ENCODE measurements around the gene MAU2. TPM values are rescaled to one million over a fixed set of nuclear protein-coding genes. Genes with fewer than 3 reads are reported as not detected.

MAU2 gene
- total and polyA plus RNA-seq, 2 of the 8 experiments (the other 6 are each of a cell fraction or from before 2014, with no cell fraction given), result 32.0 to 40.8 TPM

DNA sequence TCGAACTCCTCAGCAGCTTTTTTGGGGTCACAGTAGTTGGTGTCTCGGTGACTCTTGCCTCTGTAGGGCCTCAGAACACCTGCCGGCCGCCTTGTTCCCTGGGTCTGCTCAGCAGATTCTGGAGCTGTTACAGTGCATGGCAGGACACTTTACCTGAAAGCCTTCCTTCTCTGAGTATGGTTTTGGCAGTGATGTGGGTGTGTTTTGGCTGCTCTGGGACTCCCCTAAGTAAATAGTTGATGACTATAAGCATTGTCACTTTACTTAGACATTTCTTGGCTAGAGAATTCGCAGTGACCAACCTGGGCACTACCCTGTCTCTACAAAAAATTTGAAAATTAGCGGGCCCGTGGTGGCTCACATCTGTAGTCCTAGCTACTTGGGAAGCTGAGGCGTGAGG, 7.0 kb downstream of the MAU2 start:
- Histone ChIP-seq H3K18ac (ENCODE audit: extremely low read depth, low read length) (no peak overlapping the region), H3K23me2 (ENCODE audit: low read depth, low read length) (no peaks in the 10 kb centered on the region), H3K23ac (ENCODE audit: insufficient read length) (no peak overlapping the region), H4K91ac (replicated peaks; ENCODE audit: insufficient read length, low read length) (no peak overlapping the region), H3K36me3 (ENCODE audit: control insufficient read depth in 2 of 4, insufficient read depth in 4 of 4, low read length in 3 of 4) (peaks cover 3 to 40% (median 16%) of the 10 kb centered on the region in 4 experiments; a peak in 6 of 8 replicates), H3K4ac (replicated peaks; ENCODE audit: insufficient read length, low read depth, low read length) (no peak overlapping the region), H2BK12ac (ENCODE audit: low read depth, low read length) (no peak overlapping the region), H3K27me3 (replicated peaks in 1 of 4; ENCODE audit: control insufficient read depth in 3 of 4, extremely low read depth in 1 of 4, insufficient read depth in 3 of 4, low read length in 3 of 4) (no peaks in the 10 kb centered on the region), H2BK15ac (ENCODE audit: low read length) (no peak overlapping the region), H4K8ac (ENCODE audit: extremely low read depth, insufficient read depth, low read length) (no peak overlapping the region), H3K56ac (replicated peaks; ENCODE audit: insufficient read length, low read depth, low read length) (no peak overlapping the region), H2BK20ac (ENCODE audit: low read length) (no peak overlapping the region), H2BK5ac (ENCODE audit: low read depth, low read length) (no peak overlapping the region), H2AK5ac (ENCODE audit: low read depth, low read length) (no peak overlapping the region), H4K5ac (ENCODE audit: insufficient read length, low read depth, low read length) (no peak overlapping the region), H3K9me3 (ENCODE audit: insufficient read depth in 2 of 2, low read depth in 1 of 2, low read length in 1 of 2) (no peaks in the 10 kb centered on the region), H3K14ac (ENCODE audit: insufficient read length) (no peak overlapping the region), H3K4me1 (replicated peaks in 1 of 4; ENCODE audit: control insufficient read depth in 3 of 4, insufficient read depth in 4 of 4, low read length in 3 of 4) (no peaks in the 10 kb centered on the region), H3K79me2 (ENCODE audit: control insufficient read depth in 1 of 2, insufficient read depth in 2 of 2, low read length in 2 of 2) (peaks cover 0 to 33% of the 10 kb centered on the region in 2 experiments; a peak in 2 of 4 replicates), H3K4me3 (ENCODE audit: extremely low read depth in 1 of 4, insufficient read depth in 2 of 4, low read depth in 3 of 4, low read length in 4 of 4) (no peak overlapping the region), H2AFZ (ENCODE audit: low read length) (no peak overlapping the region), H3K27ac (ENCODE audit: low read depth, low read length) (no peak overlapping the region), H3K79me1 (ENCODE audit: low read depth, low read length) (peaks cover 9% of the 10 kb centered on the region), H4K20me1 (replicated peaks in 1 of 2; ENCODE audit: control insufficient read depth in 1 of 2, insufficient read depth in 2 of 2, low read length in 2 of 2) (peaks cover 5 to 16% of the 10 kb centered on the region in 2 experiments), H3K4me2 (ENCODE audit: insufficient read depth in 1 of 2, low read depth in 2 of 2, low read length in 2 of 2) (no peak overlapping the region), H2BK120ac (replicated peaks; ENCODE audit: low read depth, low read length) (no peak overlapping the region), H3K9ac (replicated peaks in 1 of 4; ENCODE audit: extremely low read depth in 1 of 4, low read depth in 3 of 4, low read length in 3 of 4) (no peak overlapping the region)
- DNase-seq (ENCODE audit: low read depth in 1 of 2, low spot score in 2 of 2) (no peak), FAIRE-seq (no peak)
- ChIA-PET CTCF (ENCODE audit: partially characterized antibody) (interaction anchor here (0.7 to 9.0 kb wide), 2 partner anchors 15 to 241 kb away, joined by 3 to 56 read pairs; no protein-coding TSS in a partner anchor), POLR2A (ENCODE audit: partially characterized antibody) (interaction anchor here (0.8 to 1.8 kb wide), 3 partner anchors 8 to 148 kb away, joined by 3 to 8 read pairs (median 6); no protein-coding TSS in a partner anchor)
- 93% methylated on average over 8 of the region's 8 CpGs; no CpG with 5 or more reads in 1 of the 2 experiments for WGBS, 2 experiments (ENCODE audit: extremely low coverage in 1 of 2, insufficient coverage in 1 of 2, insufficient read length in 1 of 2, insufficient replicate concordance in 2 of 2, low coverage in 1 of 2, low lambda C conversion rate in 2 of 2, missing lambda C conversion rate in 1 of 2)
- TF ChIP-seq, protein P1, sequence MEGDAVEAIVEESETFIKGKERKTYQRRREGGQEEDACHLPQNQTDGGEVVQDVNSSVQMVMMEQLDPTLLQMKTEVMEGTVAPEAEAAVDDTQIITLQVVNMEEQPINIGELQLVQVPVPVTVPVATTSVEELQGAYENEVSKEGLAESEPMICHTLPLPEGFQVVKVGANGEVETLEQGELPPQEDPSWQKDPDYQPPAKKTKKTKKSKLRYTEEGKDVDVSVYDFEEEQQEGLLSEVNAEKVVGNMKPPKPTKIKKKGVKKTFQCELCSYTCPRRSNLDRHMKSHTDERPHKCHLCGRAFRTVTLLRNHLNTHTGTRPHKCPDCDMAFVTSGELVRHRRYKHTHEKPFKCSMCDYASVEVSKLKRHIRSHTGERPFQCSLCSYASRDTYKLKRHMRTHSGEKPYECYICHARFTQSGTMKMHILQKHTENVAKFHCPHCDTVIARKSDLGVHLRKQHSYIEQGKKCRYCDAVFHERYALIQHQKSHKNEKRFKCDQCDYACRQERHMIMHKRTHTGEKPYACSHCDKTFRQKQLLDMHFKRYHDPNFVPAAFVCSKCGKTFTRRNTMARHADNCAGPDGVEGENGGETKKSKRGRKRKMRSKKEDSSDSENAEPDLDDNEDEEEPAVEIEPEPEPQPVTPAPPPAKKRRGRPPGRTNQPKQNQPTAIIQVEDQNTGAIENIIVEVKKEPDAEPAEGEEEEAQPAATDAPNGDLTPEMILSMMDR (IDR thresholded peaks at IDR 0.05; ENCODE audit: control extremely low read depth in 1 of 3, insufficient read depth in 1 of 3, low read depth in 1 of 3, low read length in 3 of 3), result no peak
- TF ChIP-seq NRF1 (IDR thresholded peaks at IDR 0.05; ENCODE audit: low read depth, low read length), result no peak
- no peak for TF ChIP-seq CREB1 (IDR thresholded peaks at IDR 0.05)
- no peak for TF ChIP-seq TAF7 (optimal IDR thresholded peaks at IDR 0.05; ENCODE audit: borderline replicate concordance, low read depth, low read length)
- no peak for TF ChIP-seq RNF2 (IDR thresholded peaks at IDR 0.05; ENCODE audit: borderline replicate concordance, low read depth, low read length, missing control alignments, poor library complexity, severe bottlenecking)
- no peak for TF ChIP-seq SIX5 (IDR thresholded peaks at IDR 0.05; ENCODE audit: low read depth, low read length)
- TF ChIP-seq, protein P2, sequence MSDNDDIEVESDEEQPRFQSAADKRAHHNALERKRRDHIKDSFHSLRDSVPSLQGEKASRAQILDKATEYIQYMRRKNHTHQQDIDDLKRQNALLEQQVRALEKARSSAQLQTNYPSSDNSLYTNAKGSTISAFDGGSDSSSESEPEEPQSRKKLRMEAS (IDR thresholded peaks at IDR 0.05), result no peak
- TF ChIP-seq SUZ12 (IDR thresholded peaks at IDR 0.05; ENCODE audit: low read length), result no peak
- TF ChIP-seq GABPA (IDR thresholded peaks at IDR 0.05; ENCODE audit: borderline replicate concordance, insufficient read depth, low read length), result no peak
- no peak for TF ChIP-seq KDM5A (IDR thresholded peaks at IDR 0.05; ENCODE audit: low read length)
- TF ChIP-seq RBBP5 (IDR thresholded peaks at IDR 0.05; ENCODE audit: borderline replicate concordance, low read depth, low read length), result no peak
